ENCODE measurements around the gene EDARADD. TPM values are rescaled to one million over a fixed set of nuclear protein-coding genes. Genes with fewer than 3 reads are reported as not detected.

The EDARADD gene
- total and polyA plus RNA-seq, 2 of the 8 experiments (the other 6 are each of a cell fraction or from before 2014, with no cell fraction given): 3.4 to 6.1 TPM

- H4K8ac ChIP-seq (ENCODE audit: extremely low read depth, insufficient read depth, low read length): no peak overlapping the region
- no peaks in the 10 kb centered on the region for H3K79me2 ChIP-seq (ENCODE audit: control insufficient read depth in 1 of 2, insufficient read depth in 2 of 2, low read length in 2 of 2)
- no peak overlapping the region for H2BK15ac ChIP-seq (ENCODE audit: low read length)
- no peaks in the 10 kb centered on the region; a peak in 1 of 7 replicates for H3K4me1 ChIP-seq (replicated peaks in 1 of 4; ENCODE audit: control insufficient read depth in 3 of 4, insufficient read depth in 4 of 4, low read length in 3 of 4)
- CTCF ChIA-PET (ENCODE audit: partially characterized antibody): interaction anchor here (0.6 kb wide), 1 partner anchor 318 kb away, joined by 5 read pairs; no protein-coding TSS in a partner anchor
- H3K9ac ChIP-seq (replicated peaks in 1 of 4; ENCODE audit: extremely low read depth in 1 of 4, low read depth in 3 of 4, low read length in 3 of 4): no peak overlapping the region
- no peak overlapping the region for H3K27ac ChIP-seq (ENCODE audit: low read depth, low read length)
- POLR2A ChIA-PET (ENCODE audit: partially characterized antibody): no interaction called here
- no peak overlapping the region for H2BK5ac ChIP-seq (ENCODE audit: low read depth, low read length)
- H2AK5ac ChIP-seq (ENCODE audit: low read depth, low read length): no peak overlapping the region
- no peak overlapping the region for H3K18ac ChIP-seq (ENCODE audit: extremely low read depth, low read length)
- no peak overlapping the region for H3K4ac ChIP-seq (replicated peaks; ENCODE audit: insufficient read length, low read depth, low read length)
- no peaks in the 10 kb centered on the region for H3K79me1 ChIP-seq (ENCODE audit: low read depth, low read length)
- FAIRE-seq (no peak), DNase-seq (ENCODE audit: low read depth in 1 of 2, low spot score in 2 of 2) (no peak)
- no peak overlapping the region for H2BK12ac ChIP-seq (ENCODE audit: low read depth, low read length)
- no peak overlapping the region for H3K4me2 ChIP-seq (ENCODE audit: insufficient read depth in 1 of 2, low read depth in 2 of 2, low read length in 2 of 2)
- no peaks in the 10 kb centered on the region for H3K23me2 ChIP-seq (ENCODE audit: low read depth, low read length)
- H3K23ac ChIP-seq (ENCODE audit: insufficient read length): no peak overlapping the region
- no peak overlapping the region for H4K91ac ChIP-seq (replicated peaks; ENCODE audit: insufficient read length, low read length)
- H2BK20ac ChIP-seq (ENCODE audit: low read length): no peak overlapping the region
- H3K56ac ChIP-seq (replicated peaks; ENCODE audit: insufficient read length, low read depth, low read length): no peak overlapping the region
- no peaks in the 10 kb centered on the region for H4K20me1 ChIP-seq (replicated peaks in 1 of 2; ENCODE audit: control insufficient read depth in 1 of 2, insufficient read depth in 2 of 2, low read length in 2 of 2)
- peaks cover 0 to 3% of the 10 kb centered on the region in 2 experiments; a peak in 1 of 4 replicates for H3K9me3 ChIP-seq (ENCODE audit: insufficient read depth in 2 of 2, low read depth in 1 of 2, low read length in 1 of 2)
- no peak overlapping the region for H3K4me3 ChIP-seq (ENCODE audit: extremely low read depth in 1 of 4, insufficient read depth in 2 of 4, low read depth in 3 of 4, low read length in 4 of 4)
- no peak overlapping the region for H2AFZ ChIP-seq (ENCODE audit: low read length)
- peaks cover 0 to 6% (median 1%) of the 10 kb centered on the region in 4 experiments; a peak in 2 of 8 replicates for H3K36me3 ChIP-seq (ENCODE audit: control insufficient read depth in 2 of 4, insufficient read depth in 4 of 4, low read length in 3 of 4)
- no peaks in the 10 kb centered on the region for H3K27me3 ChIP-seq (replicated peaks in 1 of 4; ENCODE audit: control insufficient read depth in 3 of 4, extremely low read depth in 1 of 4, insufficient read depth in 3 of 4, low read length in 3 of 4)
- no peak overlapping the region for H2BK120ac ChIP-seq (replicated peaks; ENCODE audit: low read depth, low read length)
- no peak overlapping the region for H4K5ac ChIP-seq (ENCODE audit: insufficient read length, low read depth, low read length)
- H3K14ac ChIP-seq (ENCODE audit: insufficient read length): no peak overlapping the region
- TF ChIP-seq SP4 (IDR thresholded peaks at IDR 0.05; ENCODE audit: low read length): no peak
- TF ChIP-seq RBBP5 (IDR thresholded peaks at IDR 0.05; ENCODE audit: borderline replicate concordance, low read depth, low read length): no peak
- no peak for TF ChIP-seq KDM1A (IDR thresholded peaks at IDR 0.05; ENCODE audit: borderline replicate concordance, low read length)
- TF ChIP-seq TBP (IDR thresholded peaks at IDR 0.05; ENCODE audit: low read depth, low read length): no peak
- no peak for TF ChIP-seq CHD1 (IDR thresholded peaks at IDR 0.05; ENCODE audit: low read depth, low read length)
- TF ChIP-seq CBX8 (IDR thresholded peaks at IDR 0.05; ENCODE audit: borderline replicate concordance, low read depth, low read length): no peak
- TF ChIP-seq SRF (IDR thresholded peaks at IDR 0.05; ENCODE audit: low read depth, low read length): no peak
- TF ChIP-seq JUND (IDR thresholded peaks at IDR 0.05; ENCODE audit: low read length): no peak
- no peak for TF ChIP-seq CEBPB (IDR thresholded peaks at IDR 0.05; ENCODE audit: low read depth, low read length)
- TF ChIP-seq YY1 (IDR thresholded peaks at IDR 0.05; ENCODE audit: low read depth, low read length): no peak
- no peak for TF ChIP-seq BRCA1 (IDR thresholded peaks at IDR 0.05; ENCODE audit: low read depth, low read length)
- no peak for TF ChIP-seq RXRA (IDR thresholded peaks at IDR 0.05; ENCODE audit: insufficient read depth, low read depth, low read length)
- TF ChIP-seq GTF2F1 (IDR thresholded peaks at IDR 0.05; ENCODE audit: borderline replicate concordance, low read depth, low read length): no peak
- TF ChIP-seq NANOG (IDR thresholded peaks at IDR 0.05; ENCODE audit: insufficient read depth, low read depth, low read length, poor library complexity, severe bottlenecking): no peak
- TF ChIP-seq SIRT6 (IDR thresholded peaks at IDR 0.05; ENCODE audit: low read length): no peak
- no peak for TF ChIP-seq TAF1 (IDR thresholded peaks at IDR 0.05; ENCODE audit: low read depth, low read length)
- TF ChIP-seq TCF12 (IDR thresholded peaks at IDR 0.05; ENCODE audit: low read depth, low read length): no peak
Observed at GRCh38 chr1:236429715-236430274, 35.7 kb downstream of the EDARADD start.
